Left lung (tissue), 10 donors: ENCODE measurements around the gene TCEANC. TPM values are rescaled to one million over a fixed set of nuclear protein-coding genes. Genes with fewer than 3 reads are reported as not detected.

Source experiments
- ATAC-seq: fragments of 200-7000 bp; cut with Tn5 transposase; one replicate; pipeline ENCODE4 v1.9.1; 2020; ENCODE audit warnings: moderate library complexity
- DNase-seq, 4 donors: peaks; one replicate each; pipeline ENCODE4 v3.0.0-alpha.2; 2013 to 2020
- H3K27ac ChIP-seq, 2 donors: fragments of 200-600 bp; sonication (generic) in 1 of 2; one replicate each; pipeline versions ENCODE4 v1.5.0 to v1.8.0; 2020 to 2021
- H3K27me3 ChIP-seq, 2 donors: fragments of 200-600 bp; sonication (generic) in 1 of 2; one replicate each; pipeline versions ENCODE4 v1.5.0 to v1.8.0; 2020 to 2021
- H3K36me3 ChIP-seq, 2 donors: fragments of 200-600 bp; sonication (generic) in 1 of 2; one replicate each; pipeline versions ENCODE4 v1.5.0 to v1.8.0; 2020 to 2021
- H3K4me1 ChIP-seq, 2 donors: fragments of 200-600 bp; one replicate each; pipeline ENCODE4 v1.8.0; 2021
- H3K4me3 ChIP-seq, 2 donors: fragments of 200-600 bp; sonication (generic) in 1 of 2; one replicate each; pipeline versions ENCODE4 v1.5.0 to v1.8.0; 2020 to 2021; ENCODE audit warnings: mild to moderate bottlenecking in 1 of 2
- H3K9me3 ChIP-seq, 2 donors: fragments of 200-600 bp; sonication (generic) in 1 of 2; one replicate each; pipeline versions ENCODE4 v1.5.0 to v1.8.0; 2020 to 2021
- CTCF ChIP-seq, 2 donors: fragments of 200-600 bp; sonication (generic) in 1 of 2; IDR thresholded peaks; one replicate each; pipeline versions ENCODE4 v1.5.0 to v1.8.0; 2021; ENCODE audit warnings: antibody characterized with exemption in 2 of 2
- intact Hi-C, 2 donors: fragments of 100-400 bp; cut with DNase I; formaldehyde crosslinking; loops; one replicate each; pipeline versions ENCODE4 v1.11.2 to v1.14.2; 2022
- polyA plus RNA-seq, 6 donors: library from polyadenylated mRNA; unstranded; fragments of 120-200 nt; gene quantifications; one replicate each; pipeline ENCODE4 v1.2.1, GENCODE V29; 2013; ENCODE audit not compliant: insufficient read length in 6 of 6
- total RNA-seq, 2 donors: library from RNA; stranded (reverse); fragmentation: NEBNext Ultra II Directional; extraction: Animal tissue kit (Norgen Biotek cat#: 25700); gene quantifications; one replicate each; pipeline ENCODE4 v1.2.1, GENCODE V29; 2021
- donor health status: DM: no; HTN: yes; CAD: no.
- donor health status: DM: no; HTN: no; CAD: no.

Gene TCEANC
- total and polyA plus RNA-seq, 8 donors = 3.1 to 7.1 (median 6.5) TPM

- TF ChIP-seq CTCF (IDR thresholded peaks at IDR 0.05) = no peak
- peaks cover 0 to 47% of the 10 kb centered on the region in 2 donors for H3K4me1 ChIP-seq
- intact Hi-C loops = no loop called here
- H3K4me3 ChIP-seq = no peak overlapping the region
- H3K27ac ChIP-seq = no peak overlapping the region
- DNase-seq (no peak), ATAC-seq (no peak)
- H3K27me3 ChIP-seq = peaks cover 0 to 13% of the 10 kb centered on the region in 2 donors
- H3K36me3 ChIP-seq = no peaks in the 10 kb centered on the region
- no peaks in the 10 kb centered on the region for H3K9me3 ChIP-seq
These were observed 39.0 kb downstream of the TCEANC start for GRCh38 chrX:13691841-13692371.

- Histone ChIP-seq H3K4me3 (no peak overlapping the region), H3K27me3 (peaks cover 0 to 13% of the 10 kb centered on the region in 2 donors), H3K4me1 (peaks cover 0 to 56% of the 10 kb centered on the region in 2 donors), H3K36me3 (no peaks in the 10 kb centered on the region), H3K27ac (no peak overlapping the region), H3K9me3 (no peaks in the 10 kb centered on the region)
- TF ChIP-seq CTCF (IDR thresholded peaks at IDR 0.05) = no peak
- DNase-seq = no peak
- intact Hi-C loops = no loop called here
- ATAC-seq = no peak
These were observed 39.9 kb downstream of the TCEANC start for GRCh38 chrX:13692771-13693231.

- no peak for ATAC-seq
- intact Hi-C loops = no loop called here
These were observed 40.5 kb downstream of the TCEANC start for GRCh38 chrX:13693341-13693961.

GRCh38 chrX:13694359-13694758 is 41.4 kb downstream of the TCEANC start:
- H3K27ac ChIP-seq = no peak overlapping the region
- no peak for DNase-seq
- no peak for ATAC-seq
- no peaks in the 10 kb centered on the region for H3K9me3 ChIP-seq
- TF ChIP-seq CTCF (IDR thresholded peaks at IDR 0.05) = no peak
- no peaks in the 10 kb centered on the region for H3K36me3 ChIP-seq
- intact Hi-C loops = no loop called here
- peaks cover 0 to 12% of the 10 kb centered on the region in 2 donors for H3K27me3 ChIP-seq
- peaks cover 6 to 70% of the 10 kb centered on the region in 2 donors for H3K4me1 ChIP-seq
- H3K4me3 ChIP-seq = no peak overlapping the region

More at GRCh38 chrX:13693341-13693961, 40.5 kb downstream of the TCEANC start:
- Histone ChIP-seq H3K4me3 (no peak overlapping the region), H3K36me3 (no peaks in the 10 kb centered on the region), H3K27me3 (peaks cover 0 to 13% of the 10 kb centered on the region in 2 donors), H3K4me1 (peaks cover 0 to 62% of the 10 kb centered on the region in 2 donors), H3K27ac (no peak overlapping the region), H3K9me3 (no peaks in the 10 kb centered on the region)
- DNase-seq = no peak
- TF ChIP-seq CTCF (IDR thresholded peaks at IDR 0.05) = no peak

- Histone ChIP-seq H3K4me1 (peaks cover 6 to 76% of the 10 kb centered on the region in 2 donors), H3K4me3 (no peak overlapping the region)
- intact Hi-C loops = no loop called here
These were observed 42.0 kb downstream of the TCEANC start for GRCh38 chrX:13694983-13695382.

More at GRCh38 chrX:13694983-13695382, 42.0 kb downstream of the TCEANC start:
- no peak for TF ChIP-seq CTCF (IDR thresholded peaks at IDR 0.05)
- H3K36me3 ChIP-seq = no peaks in the 10 kb centered on the region
- no peaks in the 10 kb centered on the region for H3K9me3 ChIP-seq
- ATAC-seq = no peak
- H3K27me3 ChIP-seq = peaks cover 0 to 8% of the 10 kb centered on the region in 2 donors
- no peak for DNase-seq
- no peak overlapping the region for H3K27ac ChIP-seq
